NCI-H226 (cell line): ENCODE measurements around the gene ERC1.
"Not testable (repeated sequence)": the region's sequence is repeated elsewhere in the genome, so short reads cannot be mapped to it uniquely, and the experiment has no call there.

Source experiments
- DNase-seq: peaks from one replicate; pipeline ENCODE4 v3.0.0-alpha.2; 2015

ERC1 gene

DNA sequence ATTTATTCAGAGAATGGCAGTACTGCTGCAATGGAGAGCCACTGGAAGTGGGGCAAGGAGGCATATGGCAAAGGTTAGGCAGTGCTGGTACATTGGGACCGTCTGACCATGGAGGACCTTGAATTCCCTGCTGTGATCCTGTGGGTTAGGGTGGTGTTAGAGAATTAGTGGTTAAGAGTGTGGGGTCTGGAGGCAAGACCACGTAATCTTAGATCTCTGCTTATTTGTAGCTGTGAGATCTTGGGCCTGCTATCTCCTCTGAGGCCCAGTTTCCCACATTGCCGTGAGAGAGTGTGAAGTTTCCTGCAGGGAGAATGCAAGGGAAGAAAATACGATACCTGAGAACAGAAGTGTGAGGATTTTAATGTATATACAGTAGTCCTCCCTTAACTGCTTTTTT, 147.7 kb downstream of the ERC1 start:
- DNase-seq: no peak

- DNase-seq: not testable (repeated sequence)
Measured at GRCh38 chr12:1146758-1147157, 155.7 kb downstream of the ERC1 start.

DNA sequence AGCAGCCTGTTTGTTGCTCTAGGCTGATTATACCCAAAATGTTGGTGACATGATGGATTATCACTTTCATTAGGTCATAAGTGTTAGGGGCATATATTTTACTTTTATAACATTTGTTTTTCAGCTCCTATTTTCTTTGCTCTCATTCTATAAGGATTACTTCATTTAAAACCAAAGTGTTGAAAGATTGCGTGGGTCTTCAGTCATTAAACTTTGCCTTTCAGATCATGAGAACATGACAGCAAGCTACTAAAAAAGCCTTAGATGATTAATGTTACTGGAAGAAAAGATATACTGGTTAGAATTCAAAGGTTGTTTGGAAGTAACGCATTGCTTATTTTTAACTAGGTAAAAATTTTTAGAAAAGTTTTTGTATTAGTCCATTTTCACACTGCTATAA, 156.8 kb downstream of the ERC1 start:
- no peak for DNase-seq

GRCh38 chr12:1157046-1157445, 166.0 kb downstream of the ERC1 start:
- no peak for DNase-seq

GRCh38 chr12:1161197-1161596, 170.2 kb downstream of the ERC1 start:
- no peak for DNase-seq

GRCh38 chr12:1162081-1162760, 171.2 kb downstream of the ERC1 start:
- no peak for DNase-seq

- no peak for DNase-seq
Measured at GRCh38 chr12:1167784-1168183, 176.8 kb downstream of the ERC1 start.

GRCh38 chr12:1170411-1170810, 179.4 kb downstream of the ERC1 start:
- no peak for DNase-seq

GRCh38 chr12:1171657-1172408, 180.8 kb downstream of the ERC1 start:
- no peak for DNase-seq

- DNase-seq: no peak
Measured at GRCh38 chr12:1173781-1174617, 183.0 kb downstream of the ERC1 start.

DNA sequence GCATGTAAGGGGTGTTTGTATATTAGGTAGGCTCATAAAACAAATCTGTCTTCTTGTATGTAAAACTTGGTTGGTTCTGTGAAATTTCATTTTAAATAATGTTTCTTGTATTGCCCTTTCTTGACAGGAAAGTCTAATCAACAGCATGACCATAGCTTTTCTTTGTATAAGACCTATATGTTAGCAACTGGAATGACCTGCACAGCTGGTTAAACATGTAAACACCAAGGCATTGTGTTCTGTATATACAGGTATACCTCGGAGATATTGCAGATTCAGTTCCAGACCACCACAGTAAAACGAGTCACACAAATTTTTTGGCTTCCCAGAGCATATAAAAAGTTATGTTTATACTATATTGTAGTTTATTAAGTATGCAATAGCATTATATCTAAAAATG, 183.6 kb downstream of the ERC1 start:
- DNase-seq: no peak

- no peak for DNase-seq
Measured at GRCh38 chr12:1176191-1176590, 185.2 kb downstream of the ERC1 start.

DNA sequence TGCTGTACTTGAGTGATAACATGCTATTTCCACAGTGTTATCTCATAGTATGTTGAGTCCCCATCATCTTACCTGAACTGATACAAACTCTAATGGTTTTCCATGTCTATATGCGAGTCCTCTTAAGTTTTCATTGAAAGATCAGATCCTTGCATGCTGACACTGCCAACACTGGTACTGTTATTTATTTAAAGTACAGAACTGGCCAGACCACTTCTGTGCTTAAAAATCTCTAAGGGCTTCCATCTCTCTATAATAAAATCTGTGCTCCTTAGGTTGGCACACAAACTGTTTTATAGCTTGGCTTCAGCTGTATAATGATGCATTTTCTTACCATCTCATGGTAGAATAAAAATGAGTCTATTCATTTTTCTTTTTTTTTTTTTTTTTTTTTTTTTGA, 188.1 kb downstream of the ERC1 start:
- DNase-seq: no peak

DNA sequence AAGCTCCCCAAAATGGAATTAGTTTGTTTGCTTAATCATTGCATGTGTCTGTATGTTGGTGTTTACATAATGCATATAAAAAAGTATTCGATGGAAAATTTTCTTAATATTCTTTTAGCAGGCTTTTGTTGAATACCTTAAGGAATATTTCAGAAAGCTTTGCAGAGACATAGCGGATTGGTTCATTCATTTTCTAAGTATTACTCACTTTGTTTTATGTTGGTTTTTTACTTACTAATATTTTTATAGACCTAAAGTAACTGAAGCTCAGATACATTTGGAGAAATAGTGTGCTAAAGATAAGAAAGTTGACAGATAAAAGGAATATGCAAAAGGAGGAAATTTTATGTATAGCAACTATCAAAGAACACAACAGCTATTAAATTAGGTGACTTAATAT, 191.0 kb downstream of the ERC1 start:
- no peak for DNase-seq

GRCh38 chr12:1184402-1184801, 193.4 kb downstream of the ERC1 start:
- DNase-seq: no peak

GRCh38 chr12:1185460-1186182, 194.6 kb downstream of the ERC1 start:
- no peak for DNase-seq

DNA sequence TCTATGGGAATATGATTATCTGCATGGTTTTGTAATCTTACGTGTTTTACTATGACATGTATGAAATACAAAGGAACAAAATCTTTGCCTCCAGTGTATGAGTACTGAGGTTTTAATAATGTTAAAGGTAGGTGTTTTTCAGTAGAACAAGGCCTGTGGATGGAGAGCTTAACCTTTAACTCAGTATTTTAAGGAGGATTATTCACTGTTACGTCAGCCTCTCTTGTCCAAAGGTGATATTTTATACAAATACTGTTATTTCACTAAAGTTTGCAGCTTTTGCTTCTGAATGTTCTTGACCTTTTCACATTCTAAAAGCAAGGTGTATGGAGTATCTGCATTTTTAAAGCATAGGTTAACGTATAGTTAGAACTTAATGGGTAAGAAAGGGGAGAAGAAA, 195.3 kb downstream of the ERC1 start:
- no peak for DNase-seq

- DNase-seq: no peak
Measured at GRCh38 chr12:1188016-1188415, 197.0 kb downstream of the ERC1 start.

DNA sequence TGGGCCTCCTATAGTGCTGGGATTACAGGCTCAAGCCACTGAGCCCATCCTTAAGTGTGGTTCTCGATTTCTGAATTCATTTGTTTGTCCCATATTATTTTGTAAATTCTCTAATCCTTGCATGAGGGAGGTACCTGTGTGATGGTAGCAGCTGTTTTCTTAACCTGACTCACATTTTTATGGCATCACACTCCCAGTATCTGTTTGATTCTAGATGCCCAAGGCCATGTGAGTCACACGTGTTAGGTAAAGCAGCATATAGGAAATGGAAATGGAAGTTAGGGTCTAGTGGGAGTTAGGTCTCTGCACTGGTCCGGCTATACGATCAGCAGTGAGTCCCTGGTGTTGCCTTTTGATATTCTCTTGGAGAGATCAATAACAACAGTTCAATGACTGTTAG, 198.1 kb downstream of the ERC1 start:
- DNase-seq: peak; percentile 14

- DNase-seq: no peak
Measured at GRCh38 chr12:1195513-1195912, 204.5 kb downstream of the ERC1 start.

GRCh38 chr12:1197264-1198018, 206.4 kb downstream of the ERC1 start:
- peak; percentile 88 for DNase-seq

DNA sequence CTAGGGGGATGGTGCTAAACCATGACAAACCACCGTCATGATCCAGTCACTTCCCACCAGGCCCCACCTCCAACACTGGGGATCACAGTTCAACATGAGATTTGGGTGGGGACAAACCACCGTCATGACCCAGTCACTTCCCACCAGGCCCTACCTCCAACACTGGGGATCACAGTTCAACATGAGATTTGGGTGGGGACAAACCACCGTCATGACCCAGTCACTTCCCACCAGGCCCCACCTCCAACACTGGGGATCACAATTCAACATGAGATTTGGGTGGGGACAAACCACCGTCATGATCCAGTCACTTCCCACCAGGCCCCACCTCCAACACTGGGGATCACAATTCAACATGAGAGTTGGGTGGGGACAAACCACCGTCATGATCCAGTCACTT, 207.8 kb downstream of the ERC1 start:
- DNase-seq: not testable (repeated sequence)
